HepG2 (cell line): Measurements from ENCODE around the gene PPP1R7. TPM values are rescaled to one million over a fixed set of nuclear protein-coding genes. Genes with fewer than 3 reads are reported as not detected.

ENCODE experiments used
- BORCS8-MEF2B ChIP-seq: sonication (generic); formaldehyde crosslinking; IDR thresholded peaks from 2 replicates; pipeline ENCODE4 v1.8.0; 2022; ENCODE audit warnings: mild to moderate bottlenecking, missing genetic modification reagents
- CCAR2 ChIP-seq: fragments of 200-400 bp; formaldehyde crosslinking; optimal IDR thresholded peaks from 2 replicates; pipeline ENCODE3; 2018; ENCODE audit warnings: low read depth, mild to moderate bottlenecking, low read length, moderate library complexity
- GATA4 ChIP-seq: sonication (generic); IDR thresholded peaks from 2 replicates; pipeline ENCODE4 v1.6.1; 2016; ENCODE audit warnings: antibody characterized with exemption, low read depth, borderline replicate concordance
- KLF13 ChIP-seq: sonication (generic); formaldehyde crosslinking; IDR thresholded peaks from 2 replicates; pipeline ENCODE4 v1.4.0; 2020; ENCODE audit warnings: mild to moderate bottlenecking, missing genetic modification reagents
- NFAT5 ChIP-seq: sonication (generic); formaldehyde crosslinking; IDR thresholded peaks from 2 replicates; pipeline ENCODE4 v1.4.0; 2020; ENCODE audit warnings: missing genetic modification reagents
- SKIL ChIP-seq: sonication (generic); formaldehyde crosslinking; IDR thresholded peaks from 2 replicates; pipeline ENCODE4 v1.8.0; 2022; ENCODE audit warnings: missing genetic modification reagents, mild to moderate bottlenecking, moderate library complexity, borderline replicate concordance
- SRSF9 ChIP-seq: fragments of 200-400 bp; formaldehyde crosslinking; IDR thresholded peaks from 2 replicates; pipeline ENCODE4 v1.6.1; 2018; ENCODE audit warnings: borderline replicate concordance, mild to moderate bottlenecking, low read depth, low read length; ENCODE audit not compliant: insufficient read depth, poor library complexity, severe bottlenecking
- TCF7L2 ChIP-seq: IDR thresholded peaks from 2 replicates; pipeline ENCODE4 v1.6.1; 2011; ENCODE audit warnings: mild to moderate bottlenecking, low read depth, low read length, moderate library complexity
- YY1 ChIP-seq: IDR thresholded peaks from 2 replicates; pipeline ENCODE4 v1.6.1; 2011; ENCODE audit warnings: low read length, low read depth, moderate library complexity, mild to moderate bottlenecking; ENCODE audit not compliant: insufficient read depth, insufficient replicate concordance
- ZNF180 ChIP-seq: sonication (generic); formaldehyde crosslinking; IDR thresholded peaks from 2 replicates; pipeline ENCODE4 v1.4.0; 2020; ENCODE audit warnings: low read depth, missing genetic modification reagents, borderline replicate concordance
- ZNF207 ChIP-seq: fragments of 450-650 bp; IDR thresholded peaks from 2 replicates; pipeline ENCODE4 v1.6.1; 2016; ENCODE audit warnings: antibody characterized with exemption, borderline replicate concordance
- ZNF251 ChIP-seq: sonication (generic); formaldehyde crosslinking; IDR thresholded peaks from 2 replicates; pipeline ENCODE4 v1.9.0; 2021; ENCODE audit warnings: mild to moderate bottlenecking, missing genetic modification reagents
- ZNF256 ChIP-seq: sonication (generic); formaldehyde crosslinking; conservative IDR thresholded peaks from 2 replicates; pipeline ENCODE4 v1.4.0; 2020; ENCODE audit warnings: missing genetic modification reagents
- ZSCAN22 ChIP-seq: sonication (generic); formaldehyde crosslinking; IDR thresholded peaks from 2 replicates; pipeline ENCODE4 v1.4.0; 2020; ENCODE audit warnings: mild to moderate bottlenecking, missing genetic modification reagents
- polyA plus RNA-seq, 8 experiments: library from polyadenylated mRNA; depleted of rRNA in 3 of 8; stranded (reverse) in 7 of 8; unstranded in 1 of 8; fragments of >200 nt; fragmentation: Illumina TruSeq in 4 of 8; extraction: Trizol in 4 of 8; gene quantifications; 2 replicates each; pipeline versions ENCODE4 v1.2.1 to v1.2.3, GENCODE V29; 2011 to 2016; ENCODE audit warnings: low read depth in 4 of 8, missing spikeins in 1 of 8, mixed read lengths in 1 of 8; ENCODE audit not compliant: insufficient read depth in 1 of 8
- total RNA-seq, 5 experiments: library from RNA; depleted of rRNA; stranded (reverse); fragments of >200 nt; fragmentation: Illumina TruSeq; extraction: Trizol; gene quantifications; 2 replicates each; pipeline ENCODE4 v1.2.3, GENCODE V29; 2016; ENCODE audit warnings: low read depth in 1 of 5
- TF ChIP-seq, protein P1 (sequence below): IDR thresholded peaks from 2 replicates; pipeline ENCODE4 v1.6.1; 2012; ENCODE audit warnings: low read length, improper control_type of control experiment
- TF ChIP-seq, protein P2 (sequence below): sonication (generic); formaldehyde crosslinking; IDR thresholded peaks from 2 replicates; pipeline ENCODE4 v1.8.0; 2022; ENCODE audit warnings: mild to moderate bottlenecking, missing genetic modification reagents, moderate library complexity

PPP1R7 gene
- total and polyA plus RNA-seq, 2 of the 13 experiments (the other 11 are each of a cell fraction or from before 2014, with no cell fraction given): 33.3 to 67.9 TPM

DNA sequence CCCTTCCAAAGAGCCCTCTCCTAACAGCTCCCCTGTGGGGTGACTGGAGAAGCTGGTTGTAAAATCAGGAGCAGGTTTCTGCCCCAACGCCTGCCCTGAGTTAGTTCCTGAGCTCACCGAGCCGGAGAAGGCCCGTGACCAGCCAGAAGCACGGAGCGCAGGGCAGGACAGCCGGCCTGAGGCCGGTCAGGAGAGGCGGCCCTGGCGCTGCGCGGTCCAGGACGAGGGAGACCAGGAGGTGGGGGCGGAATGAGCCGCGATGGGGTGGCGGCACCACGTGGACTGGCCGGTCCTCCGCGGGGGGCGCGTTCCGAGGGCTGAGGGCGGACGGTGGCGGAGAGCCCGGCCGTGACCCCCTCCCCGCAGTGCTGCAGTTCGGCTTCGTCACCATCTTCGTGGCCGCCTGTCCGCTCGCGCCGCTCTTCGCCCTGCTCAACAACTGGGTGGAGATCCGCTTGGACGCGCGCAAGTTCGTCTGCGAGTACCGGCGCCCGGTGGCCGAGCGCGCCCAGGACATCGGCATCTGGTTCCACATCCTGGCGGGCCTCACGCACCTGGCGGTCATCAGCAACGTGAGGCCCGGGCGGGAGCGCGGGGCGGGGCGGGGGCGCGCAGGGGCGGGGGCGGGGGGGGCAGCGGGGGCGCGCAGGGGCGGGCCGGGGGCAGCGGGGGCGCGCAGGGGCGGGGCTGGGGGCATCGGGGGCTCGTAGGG is 67.2 kb downstream of the PPP1R7 start (continued):
- TF ChIP-seq, protein P1, sequence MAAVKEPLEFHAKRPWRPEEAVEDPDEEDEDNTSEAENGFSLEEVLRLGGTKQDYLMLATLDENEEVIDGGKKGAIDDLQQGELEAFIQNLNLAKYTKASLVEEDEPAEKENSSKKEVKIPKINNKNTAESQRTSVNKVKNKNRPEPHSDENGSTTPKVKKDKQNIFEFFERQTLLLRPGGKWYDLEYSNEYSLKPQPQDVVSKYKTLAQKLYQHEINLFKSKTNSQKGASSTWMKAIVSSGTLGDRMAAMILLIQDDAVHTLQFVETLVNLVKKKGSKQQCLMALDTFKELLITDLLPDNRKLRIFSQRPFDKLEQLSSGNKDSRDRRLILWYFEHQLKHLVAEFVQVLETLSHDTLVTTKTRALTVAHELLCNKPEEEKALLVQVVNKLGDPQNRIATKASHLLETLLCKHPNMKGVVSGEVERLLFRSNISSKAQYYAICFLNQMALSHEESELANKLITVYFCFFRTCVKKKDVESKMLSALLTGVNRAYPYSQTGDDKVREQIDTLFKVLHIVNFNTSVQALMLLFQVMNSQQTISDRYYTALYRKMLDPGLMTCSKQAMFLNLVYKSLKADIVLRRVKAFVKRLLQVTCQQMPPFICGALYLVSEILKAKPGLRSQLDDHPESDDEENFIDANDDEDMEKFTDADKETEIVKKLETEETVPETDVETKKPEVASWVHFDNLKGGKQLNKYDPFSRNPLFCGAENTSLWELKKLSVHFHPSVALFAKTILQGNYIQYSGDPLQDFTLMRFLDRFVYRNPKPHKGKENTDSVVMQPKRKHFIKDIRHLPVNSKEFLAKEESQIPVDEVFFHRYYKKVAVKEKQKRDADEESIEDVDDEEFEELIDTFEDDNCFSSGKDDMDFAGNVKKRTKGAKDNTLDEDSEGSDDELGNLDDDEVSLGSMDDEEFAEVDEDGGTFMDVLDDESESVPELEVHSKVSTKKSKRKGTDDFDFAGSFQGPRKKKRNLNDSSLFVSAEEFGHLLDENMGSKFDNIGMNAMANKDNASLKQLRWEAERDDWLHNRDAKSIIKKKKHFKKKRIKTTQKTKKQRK: no peak
- TF ChIP-seq KLF13 (CRISPR knock-in tag): peak; percentile 89; the same call in 1 of the 2 replicates
- TF ChIP-seq ZNF256: no peak; the same call in 1 of the 2 replicates
- TF ChIP-seq CCAR2: no peak
- TF ChIP-seq ZSCAN22: no peak
- TF ChIP-seq ZNF207: no peak
- peak; percentile 64 for TF ChIP-seq YY1
- TF ChIP-seq, protein P2, sequence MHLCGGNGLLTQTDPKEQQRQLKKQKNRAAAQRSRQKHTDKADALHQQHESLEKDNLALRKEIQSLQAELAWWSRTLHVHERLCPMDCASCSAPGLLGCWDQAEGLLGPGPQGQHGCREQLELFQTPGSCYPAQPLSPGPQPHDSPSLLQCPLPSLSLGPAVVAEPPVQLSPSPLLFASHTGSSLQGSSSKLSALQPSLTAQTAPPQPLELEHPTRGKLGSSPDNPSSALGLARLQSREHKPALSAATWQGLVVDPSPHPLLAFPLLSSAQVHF (CRISPR knock-in tag): peak; percentile 27; the same call in 1 of the 2 replicates
- TF ChIP-seq TCF7L2: no peak
- 0 out of 2 replicates have a peak, but pooled peaks have one; percentile 32 for TF ChIP-seq NFAT5 (CRISPR knock-in tag)
- TF ChIP-seq SRSF9: no peak
- TF ChIP-seq BORCS8-MEF2B: peak; percentile 95
- no peak for TF ChIP-seq ZNF251 (CRISPR knock-in tag)
- no peak for TF ChIP-seq SKIL (CRISPR knock-in tag)
- TF ChIP-seq GATA4: no peak
- TF ChIP-seq ZNF180 (CRISPR knock-in tag): no peak
